GM21529 (cell line): ENCODE measurements around the gene LHFPL6.

Source experiments
- ATAC-seq: cut with Tn5 transposase; IDR thresholded peaks from one replicate; pipeline ENCODE4 v1.9.1; 2021; ENCODE audit not compliant: unreplicated experiment

Gene LHFPL6

GRCh38 chr13:39521701-39522100 is 81.3 kb downstream of the LHFPL6 start:
- ATAC-seq, result no peak

- no peak for ATAC-seq
These were observed 86.9 kb downstream of the LHFPL6 start for GRCh38 chr13:39516096-39516495.

- no peak for ATAC-seq
These were observed 87.7 kb downstream of the LHFPL6 start for GRCh38 chr13:39515224-39515714.

GRCh38 chr13:39512687-39513086 is 90.3 kb downstream of the LHFPL6 start:
- ATAC-seq, result no peak

- ATAC-seq, result peak; percentile 95
These were observed 92.7 kb downstream of the LHFPL6 start for GRCh38 chr13:39510316-39510695.

- no peak for ATAC-seq
These were observed 93.2 kb downstream of the LHFPL6 start for GRCh38 chr13:39509616-39510315.

- no peak for ATAC-seq
These were observed 96.2 kb downstream of the LHFPL6 start for GRCh38 chr13:39506559-39507390.

- no peak for ATAC-seq
These were observed 97.8 kb downstream of the LHFPL6 start for GRCh38 chr13:39505151-39505550.

GRCh38 chr13:39503048-39503447 is 99.9 kb downstream of the LHFPL6 start:
- ATAC-seq, result no peak

- ATAC-seq, result no peak
These were observed 101.2 kb downstream of the LHFPL6 start for GRCh38 chr13:39501702-39502324.

- ATAC-seq, result no peak
These were observed 103.4 kb downstream of the LHFPL6 start for GRCh38 chr13:39499604-39500003.

GRCh38 chr13:39498471-39499114 is 104.4 kb downstream of the LHFPL6 start:
- no peak for ATAC-seq

GRCh38 chr13:39496506-39496905 is 106.5 kb downstream of the LHFPL6 start:
- no peak for ATAC-seq

GRCh38 chr13:39494633-39495032 is 108.4 kb downstream of the LHFPL6 start:
- ATAC-seq, result no peak

GRCh38 chr13:39494006-39494405 is 109.0 kb downstream of the LHFPL6 start:
- ATAC-seq, result no peak

GRCh38 chr13:39490136-39490535 is 112.9 kb downstream of the LHFPL6 start:
- ATAC-seq, result no peak

GRCh38 chr13:39486758-39487157 is 116.2 kb downstream of the LHFPL6 start:
- no peak for ATAC-seq

GRCh38 chr13:39485314-39485700 is 117.7 kb downstream of the LHFPL6 start:
- no peak for ATAC-seq

GRCh38 chr13:39484506-39485313 is 118.3 kb downstream of the LHFPL6 start:
- no peak for ATAC-seq

GRCh38 chr13:39483326-39483725 is 119.7 kb downstream of the LHFPL6 start:
- ATAC-seq, result no peak
